GM21737 (cell line): Measurements from ENCODE around the gene NUP214.
"Not testable (repeated sequence)": the region's sequence is repeated elsewhere in the genome, so short reads cannot be mapped to it uniquely, and the experiment has no call there.

ENCODE experiments used
- ATAC-seq: cut with Tn5 transposase; IDR thresholded peaks from one replicate; pipeline ENCODE4 v1.9.1; 2021; ENCODE audit warnings: mild to moderate bottlenecking, moderate library complexity; ENCODE audit not compliant: unreplicated experiment

Gene NUP214

DNA sequence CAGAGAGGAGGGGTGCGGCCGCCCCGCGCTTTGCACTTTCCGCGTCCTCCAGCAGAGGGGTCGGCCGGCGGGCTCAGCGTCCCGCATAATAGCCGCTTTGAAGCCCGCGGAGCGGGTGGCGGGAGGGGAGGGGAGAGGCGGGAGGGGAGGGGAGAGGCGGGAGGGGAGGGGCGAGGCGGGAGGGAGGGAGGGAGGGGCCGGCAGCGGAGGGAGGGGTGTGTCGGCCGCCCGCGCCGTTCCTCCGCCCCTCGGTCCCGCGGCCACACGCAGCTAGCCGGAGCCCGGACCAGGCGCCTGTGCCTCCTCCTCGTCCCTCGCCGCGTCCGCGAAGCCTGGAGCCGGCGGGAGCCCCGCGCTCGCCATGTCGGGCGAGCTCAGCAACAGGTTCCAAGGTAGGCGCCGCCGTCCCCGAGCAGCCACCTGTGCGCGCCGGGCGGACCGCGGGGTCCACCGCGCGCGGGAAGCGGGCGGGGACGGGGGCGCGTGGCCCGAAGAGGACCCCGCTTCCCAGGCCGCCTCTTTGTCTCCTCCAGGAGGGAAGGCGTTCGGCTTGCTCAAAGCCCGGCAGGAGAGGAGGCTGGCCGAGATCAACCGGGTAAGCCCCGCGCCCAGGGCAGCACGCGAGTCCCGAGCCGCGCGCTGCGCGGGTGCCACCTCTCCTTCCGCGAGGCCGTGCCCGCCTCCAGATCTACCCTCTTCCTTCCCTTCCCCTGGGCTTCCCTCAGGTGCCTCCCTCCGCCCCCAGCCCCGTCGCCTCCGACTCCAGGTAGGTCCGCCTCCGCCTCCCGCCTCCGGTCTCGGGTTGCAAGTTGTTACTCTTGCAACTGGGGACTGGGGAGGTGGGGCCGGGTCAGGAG lies 28.9 kb upstream of the NUP214 start, which contains the start of gene AIF1L:
TSS of gene AIF1L (plus strand) at position 263 of the 857 bp plus-strand sequence. CDS start at position 362, 99 bp downstream.
- ATAC-seq = no peak

DNA sequence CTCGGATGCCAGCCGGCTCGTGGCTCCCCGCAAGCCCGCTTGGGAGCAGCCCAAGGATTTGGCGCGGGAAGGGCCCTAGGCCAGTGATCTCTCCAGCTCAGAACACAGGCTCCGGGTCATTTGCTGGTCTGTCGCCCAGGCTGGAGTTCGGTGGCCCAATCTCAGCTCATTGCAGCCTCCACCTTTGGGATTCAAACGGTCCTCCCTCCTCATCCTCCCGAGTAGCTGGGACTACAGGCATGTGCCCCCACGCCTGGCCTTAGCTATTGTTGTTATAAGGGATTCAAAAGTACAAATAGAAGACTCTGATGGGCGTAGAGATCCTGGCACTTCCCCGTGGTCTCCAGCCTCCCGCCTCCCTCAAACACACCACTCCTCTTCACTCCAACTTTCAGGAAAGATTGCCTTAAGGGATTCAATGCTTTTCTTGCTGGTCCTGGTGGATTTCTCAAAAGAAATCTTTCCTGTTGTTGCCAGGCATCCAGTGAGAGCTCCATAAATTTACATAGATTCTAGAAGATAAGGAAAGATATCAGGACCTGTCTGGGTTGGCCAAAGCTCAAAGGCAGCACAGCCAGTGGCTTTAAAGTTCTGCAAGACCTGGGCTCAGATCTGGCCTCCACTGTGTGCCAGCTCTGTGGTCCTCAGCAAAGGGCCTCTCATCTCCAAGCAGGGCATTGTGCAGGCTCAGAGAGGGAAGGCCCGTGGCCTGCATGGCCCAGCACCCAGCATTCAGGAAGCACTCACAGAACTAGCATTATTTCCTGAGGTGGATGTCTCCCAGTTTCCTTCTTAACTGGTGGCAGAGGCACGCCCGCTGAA lies 28.0 kb upstream of the NUP214 start:
- ATAC-seq = no peak

DNA sequence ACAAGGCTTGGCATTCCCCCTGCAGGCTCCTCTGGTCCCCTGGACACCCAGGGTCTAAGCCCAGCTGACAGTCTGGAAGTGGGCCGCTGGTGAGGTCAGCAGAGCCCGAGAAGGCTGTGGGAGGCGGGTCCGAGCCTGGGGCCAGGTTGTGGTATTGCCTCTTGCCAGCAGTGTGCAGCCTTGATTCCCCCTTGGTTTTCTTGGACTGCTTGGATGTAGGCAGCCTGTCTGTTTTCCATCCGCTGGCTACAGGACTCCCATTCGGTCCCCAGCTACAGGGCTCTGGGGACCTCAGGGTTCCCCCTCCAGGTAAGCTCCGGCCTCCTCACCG lies 27.5 kb upstream of the NUP214 start:
- ATAC-seq = no peak

DNA sequence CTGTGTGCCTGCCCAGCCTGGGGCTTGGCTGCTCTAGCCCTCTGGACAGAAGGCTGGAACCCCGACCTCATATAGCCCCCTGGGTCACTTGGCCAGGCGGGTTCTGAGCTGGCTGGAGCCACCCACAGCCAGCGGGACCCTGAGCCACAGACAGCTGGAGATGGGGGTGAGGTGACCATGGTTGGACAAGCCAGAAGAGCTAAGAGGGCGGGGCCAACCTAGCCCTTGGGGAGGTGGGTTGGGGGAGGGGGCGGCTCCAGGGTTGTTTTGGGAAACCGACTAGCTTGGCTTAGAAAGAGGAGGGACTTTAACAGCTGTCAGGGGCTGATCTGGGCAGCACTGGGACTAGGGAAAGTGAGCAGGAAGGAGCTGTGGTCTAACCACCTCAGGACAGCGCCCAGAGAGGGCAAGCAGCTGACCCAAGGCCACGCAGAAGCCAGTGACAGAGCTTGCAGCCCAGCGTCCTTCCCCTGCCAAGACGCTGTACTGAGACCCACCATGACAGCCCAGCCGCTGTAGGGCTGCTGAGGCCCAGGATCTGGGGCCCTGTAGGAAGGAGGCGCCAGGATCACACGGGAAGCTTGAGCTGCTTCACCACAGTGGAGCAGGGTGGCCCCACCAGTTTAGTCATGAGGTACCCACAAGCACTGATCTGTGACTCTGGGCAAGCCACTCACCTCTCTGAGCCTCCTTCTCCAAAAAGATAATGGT lies 26.8 kb upstream of the NUP214 start:
- ATAC-seq = no peak

DNA sequence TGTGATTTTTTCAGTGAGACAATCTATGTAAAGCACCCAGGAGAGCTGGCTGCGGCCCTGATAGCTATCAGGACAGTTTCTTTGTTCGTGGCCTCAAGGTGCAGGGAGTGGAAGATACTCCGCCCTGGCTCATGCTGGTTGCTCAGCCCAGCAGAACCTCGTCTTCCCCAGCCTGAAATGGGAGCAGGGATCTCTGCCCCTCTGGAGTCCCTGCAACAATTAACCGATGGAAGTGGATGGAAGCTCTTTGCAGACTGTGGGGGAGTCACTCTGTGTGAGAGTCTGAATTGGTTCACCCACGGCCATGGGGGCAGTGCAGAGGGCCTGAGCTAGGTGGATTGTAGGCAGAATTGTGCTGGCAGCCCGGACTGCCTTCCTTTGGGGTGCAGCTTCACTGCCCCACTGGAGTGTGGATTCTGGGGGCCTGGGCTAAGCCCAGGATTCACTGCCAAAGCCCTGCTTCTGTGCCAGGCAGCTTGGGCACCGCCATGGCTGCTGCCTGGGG lies 26.2 kb upstream of the NUP214 start:
- ATAC-seq = no peak

DNA sequence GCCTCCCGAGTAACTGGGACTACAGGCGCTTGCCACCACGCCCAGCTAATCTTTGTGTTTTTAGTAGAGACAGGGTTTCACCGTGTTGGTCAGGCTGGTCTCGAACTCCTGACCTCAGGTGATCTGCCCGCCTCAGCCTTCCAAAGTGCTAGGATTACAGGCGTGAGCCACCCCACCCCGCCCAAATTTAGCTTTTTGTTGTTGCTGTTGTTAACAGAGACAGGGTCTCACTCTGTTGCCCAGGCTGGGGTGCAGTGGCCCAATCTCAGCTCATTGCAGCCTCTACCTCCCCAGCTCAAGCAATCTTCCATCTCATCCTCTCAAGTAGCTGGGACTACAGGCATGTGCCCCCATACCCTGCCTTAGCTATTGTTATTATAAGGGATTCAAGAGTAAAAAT lies 25.5 kb upstream of the NUP214 start:
- not testable (repeated sequence) for ATAC-seq

DNA sequence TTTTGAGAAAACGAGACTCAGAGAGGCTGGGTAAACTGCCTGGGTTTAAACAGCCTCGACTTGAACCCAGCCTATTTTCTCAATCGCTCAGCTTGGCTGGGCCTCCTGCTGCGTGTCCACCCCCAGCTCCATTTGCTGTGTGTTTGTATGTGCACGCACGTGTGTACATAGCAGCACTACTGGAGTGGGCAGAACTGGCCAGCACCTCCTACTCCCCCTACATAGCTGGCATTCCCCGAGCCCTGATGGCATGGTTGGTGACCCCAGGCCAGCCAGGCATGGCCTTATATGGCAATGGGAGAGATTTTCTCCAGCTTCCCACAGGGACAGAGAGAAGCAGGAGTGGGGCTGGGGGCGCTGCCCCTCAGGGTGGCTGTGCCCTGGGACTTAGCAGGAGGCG lies 24.9 kb upstream of the NUP214 start:
- no peak for ATAC-seq

DNA sequence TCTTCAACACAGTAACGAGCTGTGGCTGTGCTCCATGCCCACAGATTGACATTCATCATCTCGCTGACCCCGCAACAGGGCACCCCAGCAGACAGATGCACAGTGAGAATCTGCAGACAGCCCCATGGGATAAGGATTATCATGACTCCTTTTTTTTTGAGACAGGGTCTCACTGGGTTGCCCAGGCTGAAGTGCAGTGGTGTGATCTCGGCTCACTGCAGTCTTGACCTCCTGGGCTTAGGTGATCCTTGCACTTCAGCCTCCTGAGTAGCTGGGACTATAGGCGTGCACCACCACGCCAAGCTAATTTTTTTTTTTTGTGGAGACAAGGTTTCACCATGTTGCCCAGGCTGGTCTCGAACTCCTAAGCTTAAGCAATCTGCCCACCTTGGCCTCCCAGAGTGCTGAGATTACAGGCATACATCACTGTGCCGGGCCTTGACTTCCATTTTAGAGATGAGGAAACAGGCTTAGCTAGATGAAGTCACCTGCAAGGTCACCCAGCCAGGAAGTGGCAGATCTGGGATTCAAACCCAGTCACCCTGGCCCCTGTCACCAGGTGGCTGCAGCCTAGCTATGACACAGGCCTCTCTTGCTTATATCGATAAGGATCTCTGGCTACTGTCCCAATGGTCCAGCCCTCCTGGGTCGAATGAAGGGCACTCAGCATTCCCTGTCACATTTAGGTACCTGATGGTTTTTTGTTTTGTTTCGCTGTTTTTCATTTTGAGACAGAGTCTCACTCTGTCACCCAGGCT lies 24.0 kb upstream of the NUP214 start:
- ATAC-seq = no peak

DNA sequence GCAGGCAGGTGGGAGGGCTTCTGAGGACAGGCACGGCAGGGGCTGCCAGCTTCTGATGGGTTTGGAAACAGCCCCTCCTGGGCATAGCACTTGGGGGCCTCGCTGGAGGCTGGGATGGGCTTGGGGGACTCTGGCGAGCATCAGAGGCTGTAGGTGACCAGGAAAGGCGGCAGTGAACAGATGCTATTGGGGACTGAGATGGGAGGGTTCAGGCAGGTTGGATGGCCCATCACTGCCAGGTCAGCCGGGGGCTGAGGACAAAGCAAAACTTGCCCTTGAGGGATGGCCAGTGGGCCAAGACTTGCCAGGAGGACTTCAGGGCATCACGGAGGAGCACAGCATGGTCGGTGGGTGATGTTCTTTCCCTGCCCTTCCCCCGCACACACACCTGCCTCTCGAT lies 22.4 kb upstream of the NUP214 start:
- ATAC-seq = no peak

DNA sequence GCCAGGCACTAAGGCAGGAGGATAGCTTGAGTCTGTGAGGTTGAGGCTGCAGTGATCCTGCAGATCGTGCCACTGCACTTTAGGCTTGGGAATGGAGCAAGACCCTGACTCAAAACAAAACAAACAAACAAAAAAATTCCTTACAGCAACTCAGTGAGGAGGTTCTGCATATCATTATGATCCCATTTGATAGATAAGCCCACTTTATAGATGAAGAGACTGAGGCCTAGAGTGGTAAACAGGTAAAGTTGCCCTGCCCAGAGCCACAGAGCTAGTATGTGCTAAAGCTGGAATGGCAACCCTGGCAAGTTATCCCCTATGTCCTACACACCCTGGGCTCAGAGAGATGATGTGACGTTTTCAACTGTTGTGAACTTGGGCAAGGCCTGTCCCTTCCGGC lies 21.9 kb upstream of the NUP214 start:
- ATAC-seq = no peak

DNA sequence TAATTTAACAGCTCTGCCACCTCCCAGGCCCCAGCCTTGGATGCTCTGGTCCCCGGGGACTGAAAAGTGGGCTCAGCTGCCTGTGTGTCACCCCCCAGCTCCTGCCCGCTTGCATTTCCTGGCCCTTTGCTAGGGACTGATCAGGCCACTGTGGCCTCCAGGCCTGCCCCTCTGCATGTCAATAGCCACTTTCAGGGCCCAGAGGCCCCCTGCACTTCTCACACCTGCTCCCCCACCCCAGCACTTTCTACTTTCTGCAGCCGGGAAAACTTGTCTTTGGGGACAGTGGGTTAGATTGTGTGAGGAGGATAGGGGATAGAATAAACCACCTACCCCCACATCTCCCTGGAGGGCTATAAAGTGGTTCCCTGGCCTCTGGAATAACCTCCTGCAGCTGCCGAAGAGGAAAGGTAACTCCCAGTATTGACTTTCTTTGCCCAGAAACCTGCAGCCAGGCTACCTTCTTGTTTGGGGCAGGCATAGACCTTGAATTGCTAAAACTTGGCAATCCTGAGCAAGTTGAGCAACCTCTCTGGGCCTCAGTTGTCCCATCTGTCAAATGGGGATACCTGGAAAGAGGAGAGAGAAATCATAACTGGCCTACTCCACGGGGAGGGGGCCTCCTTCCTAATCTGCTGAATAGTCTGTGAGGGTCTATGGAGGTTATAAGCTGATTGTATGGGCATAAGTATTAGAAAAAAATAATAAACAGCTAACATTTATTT lies 21.2 kb upstream of the NUP214 start:
- no peak for ATAC-seq

DNA sequence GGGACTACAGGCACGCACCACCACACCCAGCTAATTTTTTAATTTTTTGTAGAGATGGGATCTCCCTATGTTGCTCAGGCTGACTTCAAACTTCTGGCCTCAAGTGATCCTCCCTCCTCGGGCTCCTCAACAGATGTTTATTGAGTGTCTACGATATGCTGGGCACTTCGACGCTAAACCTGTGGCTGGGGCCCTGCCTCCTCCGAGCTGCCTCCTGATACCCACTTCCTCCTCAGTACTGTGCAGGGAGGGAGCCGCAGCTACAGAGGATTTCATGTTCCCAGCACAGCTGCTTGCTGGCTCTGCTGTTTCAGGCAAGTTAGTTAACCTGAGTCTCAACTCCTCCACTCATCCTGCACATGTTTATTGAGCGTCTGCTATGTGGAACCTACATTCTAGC lies 19.4 kb upstream of the NUP214 start:
- ATAC-seq = no peak

DNA sequence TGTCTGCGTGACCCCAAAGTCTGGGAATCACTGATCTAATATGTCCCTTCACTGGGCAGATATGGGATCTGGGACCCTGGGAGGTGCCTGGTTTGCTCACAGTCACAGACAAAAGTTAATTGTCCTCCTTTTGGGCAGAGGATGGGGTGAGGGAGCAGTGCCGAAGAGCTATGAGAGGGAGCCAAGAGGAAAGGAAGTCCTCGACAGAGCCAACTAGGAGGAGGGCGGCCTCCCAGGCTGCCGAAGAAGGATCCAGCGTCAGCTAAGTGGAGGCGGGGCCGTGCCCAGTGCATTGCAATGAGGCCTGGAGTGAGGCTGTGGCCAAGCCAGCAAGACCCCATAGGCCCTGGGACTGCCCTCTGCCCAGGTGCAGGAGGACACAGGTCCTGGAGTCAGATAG lies 17.6 kb upstream of the NUP214 start:
- no peak for ATAC-seq

DNA sequence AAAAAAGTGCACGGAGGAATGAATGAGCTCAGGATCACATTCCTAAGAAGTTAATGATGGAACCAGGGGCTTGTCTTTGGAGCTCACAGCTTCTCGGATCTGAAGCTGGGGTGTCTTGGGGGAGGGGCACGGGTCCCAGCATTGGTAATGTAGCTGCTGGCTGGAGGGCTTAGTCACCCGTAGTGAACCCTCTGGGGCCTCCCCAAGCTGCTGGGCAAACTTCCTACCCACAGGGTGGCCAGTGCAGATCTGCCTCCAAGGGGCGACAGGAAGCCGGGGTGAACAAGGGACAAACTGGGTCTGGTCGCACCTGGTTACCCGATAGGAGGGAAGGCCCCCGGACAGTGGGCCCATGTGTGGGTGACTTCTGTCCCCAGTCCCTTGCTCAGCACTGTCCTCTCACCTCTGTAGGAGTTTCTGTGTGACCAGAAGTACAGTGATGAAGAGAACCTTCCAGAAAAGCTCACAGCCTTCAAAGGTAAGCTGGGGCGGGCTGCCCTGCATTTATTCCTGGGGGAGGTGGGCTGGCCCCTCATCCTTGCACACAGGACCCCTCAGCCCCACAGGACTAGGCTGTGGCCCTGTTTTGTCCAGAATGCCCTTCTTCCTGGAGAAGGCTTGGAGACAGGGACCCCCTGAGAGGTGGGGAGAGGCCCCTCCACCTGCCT lies 14.1 kb upstream of the NUP214 start:
- ATAC-seq = no peak

DNA sequence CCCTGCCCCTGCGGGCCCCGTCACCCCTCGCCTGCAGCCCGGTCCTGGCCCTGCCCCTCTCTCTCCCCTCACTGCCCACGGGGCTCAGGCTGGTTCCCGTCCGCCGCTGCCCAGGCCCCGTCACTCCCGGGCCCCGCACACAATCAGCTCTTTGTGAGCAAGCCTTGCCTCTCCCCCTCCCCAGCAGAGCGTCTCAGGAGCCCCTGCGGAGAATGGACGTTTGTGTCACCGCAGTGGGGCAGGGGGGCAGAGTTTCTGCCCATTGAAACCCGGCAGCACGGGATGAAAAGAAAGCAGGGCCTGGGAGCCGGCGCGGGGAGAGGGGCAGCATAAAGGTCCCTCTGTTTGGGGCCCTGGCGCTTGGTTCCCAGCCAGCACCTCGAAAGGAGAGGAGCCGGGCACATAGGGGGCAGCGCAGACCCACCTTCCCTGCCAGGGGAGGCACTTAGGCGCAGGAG lies 13.5 kb upstream of the NUP214 start:
- ATAC-seq = no peak

DNA sequence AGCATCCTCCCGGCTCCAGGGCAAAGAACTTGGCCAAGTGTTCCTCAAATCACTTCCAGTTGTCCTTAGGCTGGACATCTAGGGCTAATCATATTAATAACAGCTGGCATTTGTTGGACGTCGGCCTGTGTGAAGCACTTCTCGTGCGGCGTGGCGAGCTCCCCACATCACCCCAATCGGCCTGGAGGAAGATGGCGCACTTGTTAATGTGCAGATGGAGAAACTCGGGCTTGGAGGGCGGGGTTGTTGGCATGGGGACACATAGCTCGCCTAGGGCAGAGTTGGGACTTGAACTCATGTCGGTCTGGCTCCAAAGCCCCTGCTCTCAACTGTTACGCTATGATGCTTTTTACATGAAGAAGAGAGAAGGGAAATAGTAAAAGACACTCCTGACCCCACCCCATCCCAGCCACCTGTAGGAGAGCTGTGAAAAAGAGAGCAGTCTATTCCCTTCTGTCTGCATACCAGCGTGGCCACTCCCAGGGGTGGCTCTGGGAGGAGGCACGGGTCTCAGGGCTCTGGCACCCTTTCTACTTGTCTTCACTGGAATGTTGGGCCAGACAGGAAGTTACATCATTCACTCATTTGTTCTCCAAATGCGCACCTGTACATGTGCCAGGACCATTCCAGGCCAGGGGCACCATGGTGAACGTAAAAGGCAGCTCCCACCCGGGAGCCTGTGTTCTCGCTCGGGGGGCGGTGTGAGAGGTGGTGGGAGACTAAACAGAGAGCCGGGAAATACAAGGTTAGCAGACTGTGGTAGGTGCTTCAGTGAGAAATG lies 12.8 kb upstream of the NUP214 start:
- ATAC-seq = no peak

DNA sequence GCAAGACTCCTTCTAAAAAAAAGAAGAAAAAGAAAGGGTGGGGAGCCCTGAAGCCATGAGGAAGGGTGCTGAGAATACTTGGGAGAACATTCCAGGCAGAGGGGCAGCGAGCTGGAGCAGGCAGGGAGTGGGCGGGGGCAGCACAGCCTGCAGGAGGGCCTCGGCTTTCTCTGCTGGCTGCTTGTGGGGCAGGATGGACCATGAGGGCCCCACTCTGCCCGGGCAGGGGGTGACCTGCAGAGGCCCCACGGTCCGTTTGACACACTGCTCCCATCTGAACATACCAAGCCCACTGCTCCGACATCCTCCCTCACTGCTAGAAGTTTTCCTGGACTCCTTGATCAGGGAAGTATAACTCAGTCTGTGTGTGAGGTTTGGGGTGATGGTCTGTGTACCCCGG lies 11.7 kb upstream of the NUP214 start:
- ATAC-seq = no peak

DNA sequence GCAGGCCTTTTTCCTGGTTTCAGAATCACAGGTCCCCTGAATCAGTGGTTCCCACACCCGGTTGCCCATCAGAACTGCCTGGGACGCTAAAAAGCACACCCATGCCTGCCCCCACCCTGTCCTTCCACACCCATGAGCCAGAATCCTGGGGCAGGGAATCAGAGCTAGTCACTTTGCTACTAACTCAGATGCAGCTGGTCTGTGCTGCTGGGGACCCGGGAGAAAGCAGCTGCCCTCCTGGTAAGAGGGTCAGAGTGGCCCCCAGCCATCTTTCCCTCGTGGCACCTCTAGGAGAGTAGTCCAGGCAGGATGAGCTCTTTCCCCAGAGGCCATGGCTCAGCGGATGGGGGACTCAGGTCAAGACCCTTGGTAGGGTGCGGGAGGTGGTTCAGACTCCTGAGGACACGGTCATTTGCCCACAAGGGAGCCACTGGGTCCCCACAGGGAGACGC lies 11.3 kb upstream of the NUP214 start:
- ATAC-seq = no peak
